Right forelimb (tissue), 1 donor: ENCODE data around the gene BMPER.

ENCODE experiments used
- DNase-seq: peaks from one replicate; pipeline ENCODE4 v3.0.0-alpha.2; 2018

Gene BMPER

DNA sequence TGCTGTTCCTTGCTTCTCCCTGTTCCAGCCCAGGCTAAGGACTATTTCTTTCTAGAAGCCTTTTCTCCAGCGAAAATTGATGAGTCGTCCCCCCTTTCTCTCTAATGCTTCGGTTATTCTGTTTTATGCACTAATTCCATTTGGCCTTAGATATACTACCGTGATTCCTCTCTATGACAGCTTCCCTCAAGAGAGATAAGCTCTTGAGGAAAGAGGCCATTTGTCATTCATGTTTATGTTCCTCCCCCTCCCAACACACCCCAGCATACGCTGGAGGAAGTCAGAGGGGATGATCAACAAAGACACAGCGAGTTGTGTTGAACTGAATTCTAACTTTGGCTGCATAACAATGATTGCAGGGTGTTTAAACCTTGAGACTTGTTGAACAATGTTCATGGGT, 198.8 kb downstream of the BMPER start:
- no peak for DNase-seq

- DNase-seq: no peak
These were observed 199.7 kb downstream of the BMPER start for GRCh38 chr7:34104992-34105391.

GRCh38 chr7:34107276-34107675, 201.9 kb downstream of the BMPER start:
- no peak for DNase-seq

- DNase-seq: no peak
These were observed 202.8 kb downstream of the BMPER start for GRCh38 chr7:34108165-34108564.

DNA sequence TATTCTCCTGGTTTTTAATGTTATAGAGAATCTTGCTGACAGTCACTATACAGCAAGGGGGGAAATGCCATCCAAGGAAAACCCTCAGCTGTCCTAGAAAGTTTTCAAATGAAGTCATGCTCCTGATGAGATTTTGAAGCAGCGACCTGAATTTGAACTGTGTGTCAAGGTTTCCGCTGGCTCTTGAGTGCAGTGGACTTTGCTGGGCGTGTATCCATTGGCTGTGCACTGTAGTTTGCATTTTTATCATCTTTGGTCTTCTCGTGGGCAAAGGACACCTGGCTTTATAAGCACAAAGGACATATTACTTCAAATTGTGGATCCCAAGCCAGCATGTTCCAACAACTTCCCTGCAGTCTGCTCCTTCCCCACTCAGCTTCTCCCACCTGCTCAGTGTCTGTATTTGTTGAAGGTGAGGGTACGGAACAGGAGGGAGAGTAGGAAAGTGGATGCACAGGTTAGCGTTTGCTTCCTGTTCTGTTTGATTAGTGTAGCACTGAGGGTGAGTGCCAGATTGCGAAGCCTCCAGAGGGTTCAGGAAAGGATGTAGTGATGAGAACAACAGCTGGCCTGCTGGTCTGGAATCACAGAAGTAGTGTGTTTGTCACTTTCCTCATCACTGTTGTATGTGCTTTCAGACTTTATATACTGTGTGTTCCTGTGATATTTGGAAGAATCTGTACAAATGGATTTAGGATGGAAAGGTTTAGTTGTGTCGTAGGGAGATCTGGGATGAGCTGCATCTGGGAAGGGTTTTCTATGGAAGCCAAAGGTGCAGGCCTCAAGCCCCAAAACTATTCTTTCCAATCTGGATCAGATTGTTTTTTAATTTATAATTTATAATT, 204.8 kb downstream of the BMPER start:
- DNase-seq: peak; percentile 69

DNA sequence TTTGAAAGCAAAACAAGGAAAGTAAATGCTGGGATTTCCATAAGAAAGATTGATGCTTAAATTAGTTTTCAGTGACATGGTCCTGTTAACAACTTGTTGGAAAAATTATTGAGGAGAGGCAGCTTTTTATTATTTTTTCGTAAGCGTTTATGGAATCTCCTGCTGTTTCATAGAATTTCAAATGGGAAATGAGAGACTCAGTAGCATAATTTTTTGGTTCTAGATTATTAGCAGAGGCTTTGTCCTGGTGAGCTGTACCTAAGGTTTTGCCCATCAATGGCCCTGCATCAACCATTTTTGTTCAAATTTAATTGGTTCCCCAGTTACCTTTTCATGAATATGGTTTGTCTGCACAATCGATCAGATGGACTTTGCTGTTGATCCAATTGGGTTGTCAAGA, 205.7 kb downstream of the BMPER start:
- no peak for DNase-seq

- no peak for DNase-seq
These were observed 210.2 kb downstream of the BMPER start for GRCh38 chr7:34115503-34115902.

DNA sequence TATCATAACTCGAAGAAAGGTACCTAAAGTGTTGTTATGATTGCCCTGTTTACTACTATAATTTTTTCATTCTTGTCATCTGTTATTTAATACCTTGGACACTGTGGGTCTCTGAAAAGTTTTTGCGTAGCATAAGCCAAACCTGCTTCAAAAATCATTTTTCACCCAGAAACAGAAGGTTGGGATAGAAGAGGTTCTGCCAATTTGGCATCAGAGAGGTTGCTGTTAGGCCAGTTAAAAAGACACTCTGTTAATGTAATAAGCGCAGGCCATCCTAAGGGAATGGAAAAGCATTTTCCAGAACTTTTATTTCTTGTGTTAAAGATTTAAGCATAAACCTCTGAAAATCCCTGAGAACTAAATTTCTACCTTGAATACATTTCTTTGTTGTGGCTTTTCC, 212.2 kb downstream of the BMPER start:
- DNase-seq: no peak

DNA sequence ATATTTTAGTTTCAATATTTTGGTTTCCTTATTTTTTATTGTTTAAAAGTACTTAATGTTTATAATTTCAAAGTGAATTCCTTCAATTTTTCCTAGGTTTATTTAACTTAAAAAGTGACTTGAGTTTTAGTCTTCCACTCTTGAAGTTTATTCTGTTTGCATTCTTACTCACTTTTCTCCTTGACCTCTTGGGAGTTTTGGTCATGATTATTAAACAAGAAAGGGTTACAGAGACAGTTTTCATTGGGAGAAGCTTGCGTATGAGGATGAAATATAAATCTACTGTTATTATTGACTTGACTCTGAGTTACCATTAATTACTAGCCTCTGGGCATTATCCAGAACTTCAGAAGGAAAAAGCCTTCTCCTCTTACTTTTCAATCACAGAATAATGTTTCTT, 216.0 kb downstream of the BMPER start:
- no peak for DNase-seq

GRCh38 chr7:34123316-34123715, 218.0 kb downstream of the BMPER start:
- DNase-seq: no peak

DNA sequence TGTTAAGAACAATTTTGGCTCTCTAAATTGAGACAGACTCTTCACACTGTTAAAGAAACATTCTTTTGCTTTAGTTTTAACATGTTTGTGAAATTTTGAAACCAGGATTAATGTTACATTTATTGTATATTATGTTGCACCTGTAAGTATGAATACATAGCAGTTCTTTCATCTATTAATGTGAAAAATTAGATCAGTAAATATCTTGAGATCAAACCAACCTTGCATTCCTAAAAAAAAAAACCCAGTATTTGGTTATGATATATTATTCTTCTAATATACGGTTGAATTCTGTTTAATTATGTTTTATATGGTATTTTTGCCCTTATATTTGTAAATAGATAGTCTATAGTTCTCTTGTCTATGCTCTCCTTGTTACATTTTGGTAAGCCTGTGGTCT, 219.4 kb downstream of the BMPER start:
- no peak for DNase-seq

- no peak for DNase-seq
These were observed 223.4 kb downstream of the BMPER start for GRCh38 chr7:34128762-34129161.

GRCh38 chr7:34130558-34131295, 225.4 kb downstream of the BMPER start:
- DNase-seq: no peak

DNA sequence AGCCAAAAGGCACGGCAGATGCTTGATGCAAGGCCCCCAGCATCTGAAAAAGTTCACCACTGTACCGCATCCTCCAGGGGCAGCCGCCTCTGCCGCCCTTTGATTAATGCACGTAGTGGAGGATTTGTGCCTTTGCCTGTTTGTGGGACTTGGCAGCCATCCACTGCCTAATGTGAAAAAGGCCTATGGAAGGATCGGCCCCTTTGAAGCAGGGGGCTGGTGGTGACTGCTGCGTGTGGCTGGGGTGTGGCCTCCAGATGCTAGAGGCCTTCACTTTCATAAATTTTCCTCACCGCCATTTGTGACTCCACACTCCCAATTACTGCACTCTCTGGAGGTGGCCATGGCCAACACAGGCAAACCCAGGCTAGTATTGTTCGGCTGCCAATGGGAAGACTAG, 226.0 kb downstream of the BMPER start:
- DNase-seq: peak; percentile 74

- DNase-seq: no peak
These were observed 228.1 kb downstream of the BMPER start for GRCh38 chr7:34133356-34133982.

GRCh38 chr7:34133983-34134782, 228.8 kb downstream of the BMPER start:
- DNase-seq: peak; percentile 88

DNA sequence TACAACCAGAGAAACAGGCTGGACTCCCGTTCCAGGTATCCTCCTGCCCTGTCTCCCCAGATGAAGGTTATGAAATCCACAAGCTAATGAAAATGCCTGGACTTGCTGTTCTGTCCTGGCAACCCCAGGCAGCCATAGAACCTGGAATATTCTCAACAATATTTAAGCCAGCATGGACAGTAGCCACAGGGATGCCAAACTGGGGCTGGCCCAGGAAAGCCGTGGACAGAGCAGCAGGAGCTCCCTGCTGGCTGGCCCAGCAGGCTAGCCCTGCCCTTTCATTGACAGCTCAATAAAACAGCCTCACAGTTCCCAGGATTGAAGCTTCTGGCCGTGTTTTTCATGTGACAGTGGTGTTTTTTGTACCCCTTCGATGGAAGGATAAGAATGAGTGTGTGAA, 230.6 kb downstream of the BMPER start:
- DNase-seq: no peak

GRCh38 chr7:34136698-34137097, 231.4 kb downstream of the BMPER start:
- no peak for DNase-seq

- no peak for DNase-seq
These were observed 231.8 kb downstream of the BMPER start for GRCh38 chr7:34137176-34137575.

DNA sequence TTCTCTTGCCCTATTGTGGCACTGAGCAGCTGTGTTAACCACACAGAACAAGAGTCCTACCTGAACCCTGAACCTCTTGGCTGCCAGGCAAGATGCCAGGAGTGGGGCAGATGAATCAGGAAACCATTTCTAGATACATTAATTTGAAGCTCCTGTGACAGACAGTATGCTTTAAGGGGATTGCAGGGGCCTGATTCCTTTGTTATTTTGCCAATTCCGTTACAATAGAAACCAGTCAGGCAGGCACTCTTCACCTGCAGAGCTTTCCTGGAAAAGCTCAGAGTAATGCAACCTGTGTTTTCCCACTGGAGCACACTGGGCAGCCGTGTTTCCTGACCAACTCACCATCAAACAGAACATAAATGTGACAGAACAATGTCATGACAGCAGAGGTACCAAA, 233.1 kb downstream of the BMPER start:
- no peak for DNase-seq

DNA sequence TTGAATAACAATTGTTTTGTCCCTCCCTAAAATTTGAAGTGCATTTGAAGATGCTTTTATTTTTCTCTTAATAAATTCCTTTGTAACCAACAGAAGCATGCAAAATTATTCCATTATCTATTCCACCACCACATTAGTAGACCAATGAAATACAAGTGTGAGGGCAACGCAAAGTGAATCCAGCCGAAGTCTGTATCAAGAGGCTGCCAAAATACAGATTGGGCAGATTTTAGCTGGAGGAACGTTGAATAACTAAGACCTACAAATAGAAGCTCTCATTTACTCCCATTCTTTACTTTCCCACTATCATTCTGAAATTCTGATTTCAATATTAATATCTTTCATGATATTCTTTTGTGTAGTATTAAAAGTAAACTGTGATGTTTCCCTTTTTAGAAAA, 233.7 kb downstream of the BMPER start:
- DNase-seq: no peak

- DNase-seq: no peak
These were observed 234.7 kb downstream of the BMPER start for GRCh38 chr7:34140066-34140465.

DNA sequence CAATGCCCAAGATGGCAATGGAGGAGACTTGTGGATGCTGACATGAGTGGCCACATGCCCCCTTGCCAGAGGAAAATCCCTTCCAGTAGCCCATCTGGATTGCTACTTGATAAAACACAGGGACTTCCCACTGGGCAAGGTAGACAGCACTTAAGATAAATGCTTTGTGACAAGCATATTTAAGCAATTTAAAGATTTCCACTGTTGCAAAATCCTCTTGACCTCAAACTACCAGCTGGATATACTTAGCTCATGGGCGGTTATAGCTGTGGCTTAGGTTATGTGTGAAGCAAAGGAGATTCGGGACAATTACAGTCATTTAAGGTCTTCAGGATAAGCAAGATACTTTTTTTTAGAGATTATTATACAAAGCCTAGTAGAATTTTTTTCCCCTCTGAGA, 238.1 kb downstream of the BMPER start:
- no peak for DNase-seq
